HG03097 (cell line): Measurements from ENCODE around the gene TMEM26.

Experiments
- ATAC-seq: cut with Tn5 transposase; IDR thresholded peaks from one replicate; pipeline ENCODE4 v1.9.1; 2021; ENCODE audit not compliant: unreplicated experiment, low FRiP score

TMEM26 gene

DNA sequence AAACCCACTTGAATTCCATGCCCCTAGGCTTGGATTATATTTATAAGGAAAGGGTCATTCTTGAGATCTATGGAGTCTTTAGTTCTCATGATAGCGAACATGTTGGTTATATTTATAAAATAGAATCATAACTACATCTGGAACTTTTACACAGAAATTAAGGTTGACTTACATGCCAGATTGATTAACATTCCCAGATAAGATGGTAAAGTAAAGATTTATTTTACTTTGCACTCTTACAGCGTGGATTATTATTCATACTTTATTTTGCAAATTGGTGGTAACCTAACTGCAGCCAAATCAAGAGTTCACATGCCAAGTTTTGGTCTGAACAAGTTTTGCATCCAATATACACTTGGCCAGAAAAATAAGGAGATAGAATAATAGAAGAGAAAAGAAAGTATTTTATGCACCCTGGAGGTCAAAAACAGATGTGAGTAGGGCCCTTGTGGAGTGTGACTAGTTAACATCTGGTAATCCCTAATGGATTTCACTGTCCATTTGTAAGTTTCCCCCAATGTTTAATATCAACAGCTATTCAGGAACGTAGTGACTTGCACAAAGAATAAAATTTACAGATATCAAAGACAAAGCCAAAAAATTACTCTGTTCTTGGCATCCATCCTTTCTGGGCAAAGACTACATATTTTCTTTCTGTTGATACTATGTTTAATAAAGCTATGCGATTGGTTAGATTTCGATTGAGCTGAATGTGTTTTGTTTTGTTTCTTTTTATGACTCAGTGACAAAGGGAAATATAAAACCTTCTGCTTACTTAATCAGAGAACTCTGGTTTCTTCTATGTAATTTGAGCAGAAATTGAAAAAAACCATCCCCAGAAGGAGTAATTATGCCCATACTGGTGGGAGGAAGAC is 10.1 kb upstream of the TMEM26 start:
- no peak for ATAC-seq

DNA sequence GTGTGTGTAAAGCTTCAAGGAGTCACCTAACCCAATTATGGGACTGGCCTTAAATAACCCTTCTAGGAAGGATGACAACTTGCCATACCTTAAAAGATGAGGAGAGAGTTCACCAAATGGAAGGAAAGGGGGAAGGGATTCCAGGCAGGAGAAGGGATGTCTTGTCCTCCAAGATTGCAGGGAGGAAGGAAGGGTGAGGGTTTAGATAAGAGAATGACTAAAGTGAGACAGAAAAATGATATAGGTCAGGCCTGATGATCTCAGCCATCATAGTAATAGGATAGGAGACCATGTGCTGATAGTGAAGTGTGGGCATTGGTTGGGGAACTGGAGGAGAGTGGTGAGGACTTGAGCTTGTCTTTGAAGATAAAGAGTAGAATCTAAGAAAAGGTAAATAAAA is 7.7 kb upstream of the TMEM26 start:
- ATAC-seq = no peak

DNA sequence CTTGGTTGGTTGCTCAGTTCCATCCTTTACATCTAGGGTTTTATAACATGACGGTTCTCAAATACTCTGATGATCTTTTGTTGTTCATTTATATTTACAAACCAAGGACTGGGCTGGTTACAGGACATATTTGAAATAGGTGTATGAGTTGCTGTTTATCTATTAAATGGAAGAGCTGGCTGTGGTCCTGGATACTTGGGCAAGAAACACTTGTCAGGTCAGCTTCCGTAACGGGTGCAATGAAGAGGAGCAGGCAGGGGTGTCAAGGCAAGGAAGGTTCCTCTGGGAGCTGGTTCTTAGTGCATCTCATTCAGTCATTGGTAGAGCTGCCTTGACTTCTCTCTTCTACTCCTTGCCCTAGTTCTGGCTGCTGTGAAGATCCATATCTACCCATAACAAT is 4.8 kb upstream of the TMEM26 start:
- ATAC-seq = no peak

DNA sequence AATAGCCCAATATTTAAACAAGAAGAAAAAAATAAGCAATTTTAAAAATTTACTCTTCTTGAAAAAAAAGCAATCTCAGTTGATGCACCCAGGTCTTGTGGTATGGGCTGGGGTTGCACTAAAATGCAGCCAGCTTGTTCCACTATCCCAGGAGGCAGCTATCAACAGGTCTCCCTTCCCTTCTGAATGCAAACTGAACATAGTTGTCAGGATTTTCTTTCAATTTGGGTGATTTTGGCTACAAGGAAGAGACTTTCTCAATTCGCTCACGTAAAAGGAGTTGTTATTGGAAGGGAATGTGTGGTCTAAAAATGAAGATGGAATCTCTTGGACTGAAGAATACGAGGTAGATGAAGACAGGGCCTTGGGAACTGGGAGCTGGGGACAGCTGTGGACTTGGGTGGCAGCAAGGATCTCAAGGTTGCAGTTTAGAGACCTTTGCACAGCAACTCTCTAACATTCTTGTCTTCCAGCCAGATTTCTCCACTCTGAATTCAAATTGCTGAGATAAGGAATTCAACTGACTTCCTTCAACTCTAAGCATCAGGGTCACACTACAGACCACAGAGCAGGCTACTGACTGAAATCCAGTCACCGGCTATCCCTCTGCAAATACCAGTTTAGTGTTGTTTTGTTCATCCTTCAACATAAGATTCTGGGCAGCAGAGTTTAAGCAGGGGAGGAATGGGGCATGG is 3.1 kb upstream of the TMEM26 start:
- no peak for ATAC-seq

DNA sequence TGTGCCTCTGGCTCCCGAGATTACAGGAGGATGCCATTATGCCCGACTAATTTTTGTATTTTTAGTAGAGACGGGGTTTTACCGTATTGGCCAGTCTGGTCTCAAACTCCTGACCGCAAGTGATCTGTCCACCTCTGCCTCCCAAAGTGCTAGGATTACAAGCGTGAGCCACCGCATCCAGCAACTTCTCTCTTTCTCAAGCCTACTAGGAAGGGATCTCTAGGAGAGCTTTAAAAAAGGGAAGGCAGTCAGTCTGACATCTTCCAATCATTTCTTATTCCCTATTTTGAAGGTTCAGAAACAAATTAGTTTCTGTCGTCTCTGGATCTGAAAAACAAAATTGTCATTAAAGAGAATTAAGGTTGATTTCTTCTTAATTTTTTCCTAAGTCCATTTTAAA is 2.5 kb upstream of the TMEM26 start:
- no peak for ATAC-seq

DNA sequence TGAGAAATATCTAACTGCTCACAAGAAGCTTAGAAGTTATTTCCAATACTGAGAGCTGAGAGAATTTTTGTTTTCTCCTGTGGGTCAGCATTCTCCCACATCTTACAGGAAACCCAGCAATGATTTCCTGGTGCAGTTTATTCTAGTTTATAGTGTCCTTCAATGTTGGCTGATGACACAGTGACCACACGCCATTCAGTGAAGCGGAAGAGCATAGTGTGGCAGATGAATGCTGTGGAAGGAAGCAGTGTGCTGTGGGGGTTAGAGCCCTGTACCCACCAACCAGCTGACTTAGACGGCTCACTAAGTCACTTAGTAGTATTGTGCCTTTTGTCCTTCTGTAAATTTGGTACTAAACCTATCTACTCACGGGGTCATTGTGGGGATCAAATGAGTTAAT is 1.4 kb upstream of the TMEM26 start:
- ATAC-seq = no peak

DNA sequence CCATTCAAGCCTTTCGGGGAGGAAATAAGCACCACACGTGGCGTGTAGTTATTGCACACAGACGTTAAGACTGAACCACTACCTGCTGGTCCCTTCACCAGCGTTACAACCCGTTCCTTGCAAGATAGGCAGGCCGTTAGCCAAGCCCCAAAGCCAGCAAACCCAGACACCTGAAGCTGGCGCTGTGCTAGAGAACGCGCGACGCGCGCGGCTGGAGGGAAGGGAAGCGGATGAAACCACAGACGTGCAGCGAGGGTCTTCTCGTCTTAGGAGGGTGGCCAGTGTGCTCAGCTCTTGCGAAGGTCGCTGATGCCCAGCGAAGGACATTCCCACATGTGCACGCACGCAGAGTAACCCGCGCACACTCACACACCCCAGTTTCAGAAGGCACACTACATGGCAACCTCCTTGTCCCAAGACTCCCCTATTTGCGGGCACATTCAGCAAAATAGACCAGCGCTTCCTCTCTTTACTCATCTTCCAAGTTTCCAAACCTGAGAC is 980 bp downstream of the TMEM26 start:
- ATAC-seq = no peak

DNA sequence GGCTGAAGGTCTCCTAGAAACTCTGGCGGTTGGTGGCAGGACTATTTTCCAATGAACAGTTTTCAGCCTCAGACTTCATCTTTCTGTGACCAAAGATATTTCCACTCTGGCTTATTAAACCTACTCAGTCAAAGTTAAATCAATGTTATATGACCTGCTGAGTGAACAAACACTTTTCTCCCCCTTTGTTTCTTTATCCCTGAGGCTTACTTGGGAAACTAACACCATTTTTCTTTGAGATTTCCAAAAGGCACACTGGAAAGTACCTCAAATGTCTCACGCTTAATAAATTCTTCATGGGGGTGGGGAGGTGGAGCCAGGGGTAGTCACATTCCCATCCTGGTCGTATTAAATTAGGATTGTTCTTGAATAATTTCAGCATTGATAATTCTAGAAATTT is 1.8 kb downstream of the TMEM26 start:
- no peak for ATAC-seq

DNA sequence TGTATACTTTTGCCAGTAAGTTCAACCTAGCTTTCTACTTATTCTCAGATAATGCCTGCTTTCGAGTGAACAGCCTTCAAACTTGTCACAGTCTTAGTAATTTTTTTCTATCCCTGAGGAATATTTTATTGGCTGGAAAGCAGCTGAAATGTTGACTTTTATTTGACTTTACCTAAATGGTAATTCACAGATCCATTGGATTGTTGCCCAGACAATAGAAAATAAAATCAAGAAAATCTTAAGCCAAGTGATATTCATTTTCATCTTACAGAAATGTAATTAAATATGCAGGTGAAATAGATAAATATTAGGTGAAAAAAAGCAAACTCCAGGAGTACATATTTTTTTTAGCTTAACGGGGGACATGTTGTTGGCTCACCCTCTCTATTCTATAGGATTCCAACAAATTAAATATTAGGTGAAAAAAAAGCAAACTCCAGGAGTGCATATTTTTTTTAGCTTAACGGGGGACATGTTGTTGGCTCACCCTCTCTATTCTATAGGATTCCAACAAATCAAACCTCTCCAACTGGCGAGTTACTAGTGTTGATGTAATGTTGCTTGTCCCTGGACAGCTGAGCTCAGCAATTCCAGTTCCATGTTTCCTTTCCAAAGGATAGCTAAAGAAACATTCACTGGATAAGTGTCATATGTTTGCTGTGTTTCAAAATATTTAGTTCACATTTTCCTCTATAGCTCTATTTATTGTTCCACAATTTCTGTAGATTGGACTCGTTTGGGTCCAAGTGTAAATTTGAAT is 4.2 kb downstream of the TMEM26 start:
- ATAC-seq = no peak

DNA sequence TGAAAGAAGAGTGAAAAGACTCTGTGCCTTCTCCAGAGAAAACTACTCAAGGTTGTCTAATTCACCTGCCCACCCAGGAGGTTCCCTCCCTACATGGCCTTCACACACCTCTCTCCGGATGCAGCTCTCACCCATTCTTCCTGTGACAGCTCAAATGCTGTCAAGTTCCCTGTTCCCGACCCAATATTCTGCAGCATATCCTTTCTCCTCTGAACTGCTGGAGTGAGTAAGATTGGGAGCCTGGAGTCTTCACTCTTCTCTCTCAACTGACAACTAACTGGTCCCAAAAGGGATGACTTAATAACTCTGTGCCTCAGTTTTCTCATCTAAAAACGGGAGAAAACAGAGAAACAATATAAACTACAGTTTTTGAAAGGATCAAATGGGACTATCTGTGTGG is 5.1 kb downstream of the TMEM26 start:
- no peak for ATAC-seq

DNA sequence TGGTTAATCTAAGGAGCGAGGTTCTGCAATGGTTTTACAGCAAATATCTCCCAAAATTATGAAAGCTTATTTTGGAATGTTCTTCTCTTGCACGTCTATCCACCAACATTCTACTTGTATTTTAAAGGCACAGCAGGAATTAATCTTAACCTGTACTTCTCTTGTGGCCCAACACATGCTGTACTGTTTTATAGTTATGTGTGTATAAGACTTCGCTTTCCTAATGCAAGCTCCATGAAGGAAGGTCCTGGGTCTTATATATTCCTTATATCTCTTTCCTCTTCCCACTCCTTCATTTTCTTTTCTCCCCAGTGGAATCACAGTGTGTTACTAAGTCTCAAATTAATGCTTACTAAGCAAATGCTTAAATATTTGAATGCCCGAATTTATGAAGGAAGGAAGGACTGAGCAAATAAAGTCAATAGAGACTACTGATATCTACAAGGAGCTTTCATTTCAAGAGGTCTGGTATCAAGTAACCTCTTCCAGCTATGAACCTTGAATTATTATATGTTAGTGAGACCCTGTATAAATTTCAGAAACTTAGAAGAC is 14.0 kb downstream of the TMEM26 start:
- no peak for ATAC-seq

DNA sequence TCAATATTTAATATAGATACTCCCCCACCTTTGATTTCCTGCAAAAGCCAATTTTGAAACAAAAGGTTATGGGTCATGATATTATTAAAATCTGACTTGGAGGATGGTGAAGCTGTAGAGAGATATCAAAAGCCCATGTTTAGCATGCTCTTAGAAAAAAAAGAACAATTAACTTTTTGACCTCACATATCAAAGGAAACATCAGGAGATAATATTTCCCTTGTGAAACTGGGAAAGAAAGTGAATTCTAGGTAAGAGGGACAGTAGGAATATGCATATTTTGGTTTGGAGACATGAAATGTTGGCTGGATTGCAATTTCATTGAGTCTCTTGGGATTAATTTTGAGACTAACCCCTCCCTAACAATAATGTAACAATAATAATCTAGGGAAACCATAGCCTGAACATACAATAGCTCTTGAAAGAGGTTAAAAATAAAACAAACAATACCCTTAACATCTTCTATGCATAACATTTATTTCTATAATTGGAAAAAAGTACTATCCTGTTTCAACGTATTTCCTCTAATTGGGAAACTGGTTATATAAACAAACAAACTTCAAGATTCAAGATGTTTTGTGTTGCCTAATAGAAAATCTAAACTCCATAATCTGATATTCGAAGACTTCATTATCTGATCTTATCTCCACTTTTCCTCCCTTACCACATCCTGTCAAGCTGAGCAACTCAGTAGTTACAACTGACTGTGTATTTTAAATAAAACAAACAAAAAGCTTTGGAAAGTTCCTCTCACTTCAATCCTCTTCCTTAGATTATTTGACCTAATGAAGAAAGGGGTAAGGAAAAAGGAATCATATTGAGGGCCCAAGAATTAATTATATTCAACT is 14.8 kb downstream of the TMEM26 start:
- no peak for ATAC-seq

DNA sequence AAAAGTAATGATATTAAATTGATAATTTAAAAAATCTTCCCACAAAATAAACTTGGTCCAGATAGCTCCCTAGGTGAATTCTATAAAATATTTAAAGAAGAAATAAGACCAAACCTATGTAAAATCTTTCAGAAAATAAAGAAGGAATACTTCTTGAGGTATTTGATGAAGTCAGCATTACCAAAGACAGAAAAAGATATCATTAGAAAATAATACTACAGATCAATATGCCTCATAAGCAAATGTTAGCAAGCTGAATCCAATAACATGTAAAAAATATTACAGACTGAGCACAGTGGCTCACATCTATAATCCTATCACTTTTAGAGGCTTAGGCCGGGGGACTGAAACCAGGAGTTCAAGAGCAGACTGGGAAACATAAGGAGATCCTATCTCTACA is 30.0 kb downstream of the TMEM26 start:
- no peak for ATAC-seq

DNA sequence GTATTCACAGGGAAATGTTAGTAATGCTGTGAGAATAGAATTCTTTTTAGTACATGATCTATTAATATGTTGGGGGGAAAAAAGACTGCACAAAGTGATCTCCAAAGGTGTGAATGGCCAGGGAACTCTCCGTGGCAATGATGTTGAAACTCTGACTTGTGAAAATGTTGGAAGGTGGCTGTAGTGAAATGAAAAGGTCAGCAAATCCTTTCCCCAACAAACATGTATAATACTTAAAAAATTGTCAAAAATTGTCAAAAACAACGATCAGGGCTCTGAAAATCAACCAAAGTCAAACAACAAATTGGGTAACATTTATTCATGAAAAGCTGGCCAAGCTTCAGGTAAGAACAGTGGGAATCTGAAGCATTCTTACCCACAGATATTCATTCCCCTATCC is 35.5 kb downstream of the TMEM26 start:
- ATAC-seq = no peak

DNA sequence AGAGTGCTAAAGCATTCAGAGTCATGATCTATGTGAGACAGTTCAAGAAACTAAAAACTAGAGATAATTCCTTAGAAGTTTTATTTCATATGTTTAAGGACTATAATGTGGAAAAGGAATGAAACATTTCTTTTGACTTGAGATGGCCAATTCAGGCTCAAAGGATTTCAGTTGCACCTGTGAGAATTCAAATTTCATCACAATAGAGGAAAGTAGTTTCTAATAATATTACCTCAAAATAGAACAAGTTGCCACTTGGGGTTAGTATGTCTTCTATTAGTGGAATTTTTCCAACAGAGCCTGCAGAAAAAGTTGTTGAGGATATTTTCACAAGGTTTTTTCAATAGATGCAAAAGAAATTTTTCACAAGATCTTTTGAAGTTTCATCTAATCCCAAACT is 37.4 kb downstream of the TMEM26 start:
- ATAC-seq = no peak

DNA sequence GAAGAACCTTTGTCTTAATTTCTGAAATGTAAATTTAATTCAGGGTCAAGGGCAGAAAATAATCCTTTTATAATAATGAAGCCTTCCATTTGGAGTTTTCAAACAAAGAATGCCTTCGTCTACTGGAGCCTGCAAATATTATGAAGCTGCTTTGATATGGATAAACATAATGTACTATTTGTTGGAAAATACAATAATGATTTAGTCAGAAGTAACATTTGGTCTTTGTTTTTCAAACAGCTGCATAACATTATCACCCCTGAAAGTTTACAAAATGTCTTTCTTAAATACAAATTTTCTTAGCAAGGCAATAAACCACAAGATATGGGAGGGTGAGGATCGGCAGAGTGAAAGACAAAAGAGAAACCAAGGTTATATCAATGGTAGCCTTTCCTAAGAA is 41.5 kb downstream of the TMEM26 start:
- no peak for ATAC-seq

DNA sequence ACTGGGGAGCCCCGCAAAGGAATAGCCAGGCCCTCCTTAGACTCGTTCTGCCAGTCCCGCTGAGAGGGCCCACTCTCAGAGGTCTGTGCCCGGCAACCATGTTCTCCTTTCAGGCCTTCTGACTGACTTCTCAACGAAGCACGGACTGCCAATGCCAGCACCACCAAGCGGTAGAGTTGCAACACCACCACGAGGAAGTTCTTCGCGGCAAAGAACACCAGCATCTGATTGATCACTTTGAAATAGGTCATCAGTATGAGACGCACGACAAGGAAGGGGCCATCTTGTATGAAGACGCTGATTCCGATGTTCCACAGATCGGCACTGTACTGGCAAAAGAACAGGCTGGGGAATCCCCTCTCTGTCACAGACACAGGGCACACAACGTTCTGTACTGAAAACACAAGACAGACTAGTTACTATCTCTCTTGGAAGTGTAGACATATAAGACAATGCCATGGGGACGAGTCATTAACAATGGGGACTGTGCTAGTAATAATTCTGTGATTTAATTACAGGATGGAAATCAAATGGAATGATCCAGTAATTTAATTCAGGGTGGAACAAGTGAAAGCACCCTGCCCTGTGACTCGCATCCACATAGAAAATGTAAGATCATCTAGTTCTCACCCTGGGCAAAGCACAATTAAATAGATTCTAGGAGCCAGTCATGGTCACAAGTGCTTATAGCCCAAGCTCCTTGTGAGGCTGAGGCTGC is 42.7 kb downstream of the TMEM26 start:
- no peak for ATAC-seq

DNA sequence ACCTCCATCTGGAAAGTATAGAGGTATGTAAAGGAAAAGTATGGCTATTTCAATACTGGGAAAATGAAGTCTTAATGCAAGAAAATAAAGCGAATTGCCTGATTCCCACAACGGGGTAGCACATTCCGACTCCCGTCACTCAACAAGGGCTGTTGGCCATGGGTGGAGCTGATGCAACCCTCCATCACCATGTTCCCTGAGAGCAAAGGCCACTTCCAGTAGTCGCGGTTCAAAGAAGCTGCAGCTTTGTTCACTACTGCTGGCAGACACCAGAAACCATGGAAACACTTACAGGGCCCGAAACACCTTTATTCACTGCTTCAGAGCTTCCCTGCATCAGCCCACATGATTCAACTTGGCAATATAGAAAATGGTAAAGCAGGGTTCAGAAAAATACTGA is 44.0 kb downstream of the TMEM26 start:
- ATAC-seq = no peak

DNA sequence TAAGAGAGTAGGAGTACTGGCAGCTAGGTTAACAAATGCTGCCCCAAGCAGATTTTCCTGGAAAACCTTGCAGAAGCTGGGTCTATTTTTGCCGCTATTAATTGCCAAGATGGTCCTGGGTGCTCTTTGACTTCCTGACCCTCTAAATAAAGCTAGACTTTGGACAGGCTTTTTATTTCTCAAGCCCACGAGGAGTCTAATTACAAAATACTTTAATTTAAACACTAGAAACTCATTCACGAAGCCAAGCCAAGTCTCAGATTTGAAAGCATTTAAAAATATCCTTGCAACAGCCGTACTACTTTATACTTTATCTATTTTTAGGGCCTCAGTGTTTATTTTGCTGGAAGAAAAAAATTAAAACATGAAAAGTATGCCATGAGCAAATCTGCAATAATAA is 45.1 kb downstream of the TMEM26 start:
- ATAC-seq = no peak
